Astrocyte (in vitro differentiated cells and primary cell): Measurements from ENCODE around the gene COL5A1.

Experiments used
- EZH2 ChIP-seq: IDR thresholded peaks from 2 replicates; pipeline ENCODE4 v1.6.1; 2012; ENCODE audit warnings: mild to moderate bottlenecking, low read length, inconsistent platforms; ENCODE audit not compliant: insufficient read depth
- TF ChIP-seq, protein P1 (sequence below): IDR thresholded peaks from 2 replicates; pipeline ENCODE4 v1.5.1; 2011; ENCODE audit warnings: low read depth, mild to moderate bottlenecking, inconsistent platforms, low read length, moderate library complexity; ENCODE audit not compliant: insufficient read depth

DNA sequence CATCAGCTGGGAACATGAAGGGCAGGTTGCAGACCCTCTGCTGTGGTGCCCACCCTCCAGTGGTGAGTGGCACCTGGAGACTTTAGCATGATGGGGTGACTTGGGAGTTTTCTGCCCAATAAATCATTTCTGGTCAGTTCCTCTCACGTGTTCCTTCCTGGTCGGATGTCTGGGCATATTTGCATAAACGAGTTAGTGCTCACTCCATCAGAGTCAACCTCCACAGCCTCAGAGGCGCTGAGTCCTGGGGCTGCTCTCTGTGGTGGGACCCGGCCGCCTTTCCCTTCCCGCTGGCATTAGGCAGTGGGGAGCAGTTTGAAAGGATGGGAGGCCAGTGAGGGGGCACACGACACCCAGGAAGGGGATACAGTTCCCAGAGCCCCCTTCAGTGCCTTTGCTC, 125.0 kb downstream of the COL5A1 start:
- TF ChIP-seq, protein P1, sequence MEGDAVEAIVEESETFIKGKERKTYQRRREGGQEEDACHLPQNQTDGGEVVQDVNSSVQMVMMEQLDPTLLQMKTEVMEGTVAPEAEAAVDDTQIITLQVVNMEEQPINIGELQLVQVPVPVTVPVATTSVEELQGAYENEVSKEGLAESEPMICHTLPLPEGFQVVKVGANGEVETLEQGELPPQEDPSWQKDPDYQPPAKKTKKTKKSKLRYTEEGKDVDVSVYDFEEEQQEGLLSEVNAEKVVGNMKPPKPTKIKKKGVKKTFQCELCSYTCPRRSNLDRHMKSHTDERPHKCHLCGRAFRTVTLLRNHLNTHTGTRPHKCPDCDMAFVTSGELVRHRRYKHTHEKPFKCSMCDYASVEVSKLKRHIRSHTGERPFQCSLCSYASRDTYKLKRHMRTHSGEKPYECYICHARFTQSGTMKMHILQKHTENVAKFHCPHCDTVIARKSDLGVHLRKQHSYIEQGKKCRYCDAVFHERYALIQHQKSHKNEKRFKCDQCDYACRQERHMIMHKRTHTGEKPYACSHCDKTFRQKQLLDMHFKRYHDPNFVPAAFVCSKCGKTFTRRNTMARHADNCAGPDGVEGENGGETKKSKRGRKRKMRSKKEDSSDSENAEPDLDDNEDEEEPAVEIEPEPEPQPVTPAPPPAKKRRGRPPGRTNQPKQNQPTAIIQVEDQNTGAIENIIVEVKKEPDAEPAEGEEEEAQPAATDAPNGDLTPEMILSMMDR, result no peak
- no peak for TF ChIP-seq EZH2
